NK-92 (cell line): Measurements from ENCODE around the gene IGLL1.
"Not testable (repeated sequence)": the region's sequence is repeated elsewhere in the genome, so short reads cannot be mapped to it uniquely, and the experiment has no call there.

Source experiments
- DNase-seq: peaks from one replicate; lab custom pipeline; 2025; ENCODE audit not compliant: unreplicated experiment; lab: John Stamatoyannopoulos, UW

IGLL1 gene

GRCh38 chr22:23579870-23580575, at the start of gene IGLL1:
IGLL1 (minus strand) TSS chr22:23580290; CDS start chr22:23580190, 100 bp downstream.
- no peak for DNase-seq

- not testable (repeated sequence) for DNase-seq
Observed at GRCh38 chr22:23628056-23628743, 48.1 kb upstream of the IGLL1 start.

- not testable (repeated sequence) for DNase-seq
Observed at GRCh38 chr22:23627401-23628055, 47.4 kb upstream of the IGLL1 start.

GRCh38 chr22:23626286-23626975, 46.3 kb upstream of the IGLL1 start:
- no peak for DNase-seq

GRCh38 chr22:23622634-23623033, 42.5 kb upstream of the IGLL1 start:
- DNase-seq, result no peak

GRCh38 chr22:23621916-23622315, 41.8 kb upstream of the IGLL1 start:
- DNase-seq, result not testable (repeated sequence)

- no peak for DNase-seq
Observed at GRCh38 chr22:23621082-23621780, 41.1 kb upstream of the IGLL1 start.

GRCh38 chr22:23613193-23613972, 33.3 kb upstream of the IGLL1 start:
- DNase-seq, result no peak

GRCh38 chr22:23609983-23610781, 30.1 kb upstream of the IGLL1 start:
- DNase-seq, result no peak

- DNase-seq, result no peak
Observed at GRCh38 chr22:23608583-23608982, 28.5 kb upstream of the IGLL1 start.

- DNase-seq, result no peak
Observed at GRCh38 chr22:23606204-23607131, 26.4 kb upstream of the IGLL1 start.

- DNase-seq, result no peak
Observed at GRCh38 chr22:23604939-23605712, 25.0 kb upstream of the IGLL1 start.

- no peak for DNase-seq
Observed at GRCh38 chr22:23603266-23603665, 23.2 kb upstream of the IGLL1 start.

- DNase-seq, result no peak
Observed at GRCh38 chr22:23598805-23599518, 18.9 kb upstream of the IGLL1 start.

- DNase-seq, result not testable (repeated sequence)
Observed at GRCh38 chr22:23597576-23598268, 17.6 kb upstream of the IGLL1 start.

GRCh38 chr22:23595904-23596303, 15.8 kb upstream of the IGLL1 start:
- not testable (repeated sequence) for DNase-seq
